ENCODE data around the gene LYRM9.
A peak's percentile ranks its signal among the peaks of the same experiment; 100 is the strongest.
"Not testable (repeated sequence)": the region's sequence is repeated elsewhere in the genome, so short reads cannot be mapped to it uniquely, and the experiment has no call there.

LYRM9 gene

GRCh38 chr17:27906226-27906580 is 13.0 kb upstream of the LYRM9 start:
- no peak for DNase-seq (ENCODE audit: low spot score)

DNA sequence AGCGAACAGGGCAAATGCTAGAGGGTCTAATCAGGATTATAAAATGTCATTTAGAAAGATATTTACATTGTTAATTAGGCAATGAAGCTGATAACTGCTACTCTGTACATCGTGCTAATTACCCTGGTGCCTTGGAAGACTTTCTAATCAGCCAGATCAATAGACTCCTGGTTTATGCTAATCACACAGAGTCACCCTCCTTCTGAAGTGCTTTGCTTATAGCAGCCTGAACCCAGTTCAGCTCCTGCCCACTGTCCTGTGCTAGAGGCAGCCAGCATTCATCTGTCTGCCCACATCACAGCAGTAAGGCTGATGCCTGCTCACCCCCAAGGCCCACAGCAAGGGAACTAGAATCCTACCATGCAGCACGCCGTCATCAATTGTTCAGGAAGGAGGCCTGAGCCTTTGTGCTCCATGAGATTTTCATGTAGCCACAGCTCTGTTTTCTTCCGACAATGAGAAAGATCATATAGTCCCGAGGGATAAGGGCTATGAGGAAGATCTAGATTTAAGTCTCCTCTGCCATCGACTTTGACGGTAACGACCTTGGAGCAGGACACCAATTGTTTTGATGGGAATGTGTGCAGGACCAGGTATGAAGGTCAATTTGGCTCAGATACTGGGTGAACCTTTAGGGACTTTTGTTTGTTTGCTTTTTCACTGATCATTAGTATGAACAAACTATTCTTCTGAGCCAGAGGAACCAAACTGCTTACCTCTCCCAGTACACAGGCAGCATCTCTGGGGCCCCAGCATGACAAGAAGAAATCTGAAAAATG is 12.5 kb upstream of the LYRM9 start:
- DNase-seq (ENCODE audit: low spot score) = no peak

DNA sequence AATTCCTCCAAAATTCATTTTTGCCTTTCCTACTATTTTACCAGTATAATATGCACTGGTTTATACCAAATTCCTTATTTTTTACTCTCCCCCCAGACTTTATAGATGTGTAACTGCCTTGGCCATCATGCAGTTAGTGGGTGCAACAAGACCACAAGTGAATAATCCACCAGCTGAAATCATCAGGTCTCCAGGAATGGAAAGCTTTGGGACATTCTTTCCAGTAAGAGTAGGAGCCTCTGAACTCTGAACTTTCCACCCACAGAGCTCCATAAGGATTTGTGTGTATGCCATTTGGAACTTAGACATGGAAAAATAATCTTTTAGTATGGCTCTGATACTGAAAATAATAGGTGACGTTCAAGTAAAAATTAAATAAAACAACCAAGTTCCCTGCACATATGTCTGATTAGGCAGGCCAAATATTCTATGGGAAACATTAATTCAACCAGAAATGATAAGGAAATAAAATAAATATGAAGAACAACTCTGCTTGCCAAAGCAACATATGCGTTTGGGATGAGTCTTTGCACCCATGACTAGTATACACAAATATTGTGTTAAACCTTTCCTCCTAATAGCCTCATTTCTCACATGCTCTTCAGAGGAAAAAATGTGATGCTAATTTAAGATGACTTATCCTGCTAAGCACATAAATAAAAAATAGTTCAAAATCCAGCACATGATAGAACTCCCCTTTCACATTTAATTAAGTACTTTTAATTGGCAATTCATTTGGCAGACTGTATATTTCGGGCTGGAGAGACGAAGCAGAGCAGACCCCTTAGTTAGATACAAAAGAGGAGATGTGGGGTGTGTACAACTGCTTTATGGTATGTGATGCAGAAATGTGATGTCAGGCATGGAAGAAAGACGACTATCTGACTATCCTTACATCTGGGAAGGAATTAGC is 11.6 kb upstream of the LYRM9 start:
- DNase-seq (ENCODE audit: low spot score) = no peak

DNA sequence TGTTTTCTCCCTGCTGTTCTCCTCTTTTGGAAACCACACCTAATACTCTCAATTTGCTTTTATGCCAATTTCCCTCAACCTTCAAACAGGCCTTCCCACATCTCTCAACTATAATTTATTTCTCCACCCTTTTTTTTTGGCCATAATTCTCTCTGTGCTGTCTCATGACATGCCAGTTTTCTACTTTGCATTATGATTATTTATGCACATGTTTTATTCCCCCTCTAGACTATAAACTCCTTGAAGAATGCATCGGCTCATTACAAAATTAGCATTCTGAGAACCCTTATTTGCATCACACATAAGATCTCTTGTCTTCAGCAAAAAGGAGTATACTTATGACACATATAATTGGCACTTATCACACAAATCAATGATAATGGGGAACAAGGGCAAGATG is 10.9 kb upstream of the LYRM9 start:
- no peak for DNase-seq (ENCODE audit: low spot score)

DNA sequence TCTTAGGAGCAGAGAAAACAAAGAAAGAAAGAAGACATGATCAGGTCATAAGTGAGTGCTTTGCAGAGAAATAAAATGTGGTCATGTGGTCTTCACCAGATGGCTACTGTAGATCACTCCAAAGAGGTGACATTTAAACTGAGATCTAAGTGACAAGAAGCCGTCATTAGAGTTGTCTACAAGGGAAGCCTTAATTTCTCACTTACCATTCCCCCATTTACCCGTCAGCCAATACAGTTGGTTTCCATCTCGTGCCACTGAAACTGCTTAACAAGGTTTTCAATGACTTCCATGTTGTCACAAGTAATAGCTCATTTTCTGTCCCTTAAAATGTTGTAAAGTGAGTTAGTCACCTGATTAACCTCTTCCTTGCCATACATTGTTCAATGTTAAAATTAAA is 6.4 kb upstream of the LYRM9 start:
- no peak for DNase-seq (ENCODE audit: low spot score)

DNA sequence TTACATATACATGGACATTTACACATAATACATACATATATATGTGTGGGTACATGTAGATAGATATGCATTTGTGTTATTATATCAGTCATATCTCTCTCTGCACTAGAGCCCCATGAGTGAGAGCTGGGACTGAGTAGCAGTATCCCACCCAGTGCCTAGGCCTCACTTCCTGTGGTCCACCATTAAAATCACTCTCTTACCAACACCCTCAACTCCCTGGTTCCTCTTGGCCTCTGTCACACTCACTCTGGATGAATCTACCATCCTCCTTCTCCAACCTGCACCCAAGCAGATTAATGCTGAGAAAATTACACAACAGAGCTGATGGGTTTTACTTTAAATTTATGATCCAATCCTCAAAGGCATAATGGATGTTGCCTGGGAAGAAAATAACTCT is 4.9 kb upstream of the LYRM9 start:
- DNase-seq (ENCODE audit: low spot score) = no peak

- no peak for DNase-seq (ENCODE audit: low spot score)
Measured at GRCh38 chr17:27896701-27897100, 3.5 kb upstream of the LYRM9 start.

DNA sequence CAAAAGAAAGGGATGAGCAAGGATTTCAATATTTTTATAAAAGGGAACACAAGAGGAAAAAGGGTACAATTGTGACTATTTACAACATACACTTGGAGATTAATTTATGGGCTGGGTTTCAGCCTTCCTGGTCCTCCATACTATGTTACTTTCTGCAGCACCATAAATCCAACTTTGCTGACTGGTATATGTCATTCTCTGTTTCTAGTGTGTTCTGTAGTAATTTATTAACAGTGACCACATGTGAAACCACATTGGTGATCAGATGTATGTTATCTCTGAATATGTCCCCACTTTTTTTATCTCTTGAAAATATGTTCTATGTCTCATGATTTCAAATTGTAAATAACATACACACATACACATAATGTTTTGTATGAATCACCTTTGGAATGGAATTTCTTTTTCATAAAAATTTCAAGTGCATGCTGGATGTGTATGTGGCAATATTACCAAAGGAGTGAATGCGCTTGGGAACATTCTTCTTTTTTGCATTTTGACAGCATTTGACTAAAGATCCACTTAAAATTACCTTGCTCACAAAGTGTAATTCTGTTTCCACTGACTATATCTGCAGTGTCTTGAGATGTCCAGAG is 2.9 kb upstream of the LYRM9 start:
- no peak for DNase-seq (ENCODE audit: low spot score)

DNA sequence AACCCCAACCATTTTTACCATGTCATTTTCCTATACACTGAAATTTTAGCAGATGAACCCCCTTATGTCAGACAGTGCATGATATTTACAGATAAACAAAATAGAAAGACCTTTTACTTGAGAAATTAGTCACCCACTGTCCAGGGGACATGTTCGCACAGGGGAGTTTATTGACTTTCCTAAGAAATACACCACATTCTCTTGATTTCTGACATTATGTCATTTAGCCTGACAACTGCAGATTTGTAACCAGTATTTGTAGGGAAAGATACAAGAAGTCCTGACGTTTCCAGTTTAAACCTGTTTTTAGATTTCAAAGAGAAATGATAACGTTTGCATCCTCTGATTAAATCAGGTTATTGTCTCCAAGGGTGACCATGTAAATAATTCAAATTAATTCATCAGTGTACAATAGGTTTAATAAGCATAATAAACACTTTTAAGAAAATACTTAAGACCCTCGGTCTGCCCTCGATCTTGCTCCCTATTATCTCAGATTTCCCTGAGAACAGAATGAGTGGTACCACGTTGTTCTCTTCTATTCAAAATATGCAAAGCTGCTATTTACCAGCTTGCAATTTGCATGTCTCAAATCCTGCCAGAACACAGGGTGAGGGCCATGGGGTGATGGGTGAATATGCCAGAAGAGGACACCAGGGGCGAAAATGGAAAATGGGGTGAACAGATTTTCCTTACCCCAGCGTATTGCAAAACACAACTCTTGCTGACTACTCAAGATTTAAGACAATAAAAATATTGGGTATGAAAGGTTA is 2.1 kb upstream of the LYRM9 start:
- DNase-seq (ENCODE audit: low spot score) = no peak

- no peak for DNase-seq (ENCODE audit: low spot score)
Measured at GRCh38 chr17:27893841-27894503, 807 bp upstream of the LYRM9 start.

DNA sequence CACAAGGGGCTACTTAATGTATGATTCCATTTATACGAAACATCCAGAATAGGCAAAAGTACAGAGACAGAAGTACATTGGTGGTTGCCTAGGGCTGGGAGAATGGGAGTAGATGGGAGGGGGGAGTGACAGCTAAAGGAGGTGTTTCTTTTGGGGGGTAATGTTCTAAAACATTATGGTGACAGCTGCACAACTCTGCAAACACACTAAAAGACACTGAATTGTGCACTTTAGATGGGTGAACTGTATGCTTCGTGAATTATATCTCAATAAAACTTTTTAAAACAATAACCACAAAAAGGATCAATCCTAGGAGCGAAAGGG is 661 bp downstream of the LYRM9 start:
- DNase-seq (ENCODE audit: low spot score) = no peak

DNA sequence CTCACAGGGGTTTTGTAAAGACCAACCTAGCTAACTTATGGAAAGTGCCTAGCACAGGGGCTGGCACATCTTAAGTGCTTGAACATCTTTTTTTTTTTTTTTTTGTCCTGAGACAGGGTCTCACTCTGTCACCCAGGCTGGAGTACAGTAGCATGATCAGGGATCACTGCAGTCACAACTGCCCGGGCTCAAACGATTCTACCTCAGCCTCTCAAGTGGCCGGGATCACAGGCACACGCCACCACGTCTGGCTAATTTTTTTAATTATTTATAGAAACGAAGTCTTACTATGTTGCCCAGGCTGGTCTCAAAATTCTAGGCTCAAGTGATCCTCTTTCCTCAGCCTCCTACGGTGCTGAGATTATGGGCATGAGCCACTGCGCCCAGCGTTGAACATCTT is 1.3 kb downstream of the LYRM9 start:
- DNase-seq (ENCODE audit: low spot score) = no peak

- DNase-seq (ENCODE audit: low spot score) = no peak
Measured at GRCh38 chr17:27889711-27890251, 3.4 kb downstream of the LYRM9 start.

- peak; percentile 78 for DNase-seq (ENCODE audit: low spot score)
Measured at GRCh38 chr17:27888945-27889344, 4.2 kb downstream of the LYRM9 start.

DNA sequence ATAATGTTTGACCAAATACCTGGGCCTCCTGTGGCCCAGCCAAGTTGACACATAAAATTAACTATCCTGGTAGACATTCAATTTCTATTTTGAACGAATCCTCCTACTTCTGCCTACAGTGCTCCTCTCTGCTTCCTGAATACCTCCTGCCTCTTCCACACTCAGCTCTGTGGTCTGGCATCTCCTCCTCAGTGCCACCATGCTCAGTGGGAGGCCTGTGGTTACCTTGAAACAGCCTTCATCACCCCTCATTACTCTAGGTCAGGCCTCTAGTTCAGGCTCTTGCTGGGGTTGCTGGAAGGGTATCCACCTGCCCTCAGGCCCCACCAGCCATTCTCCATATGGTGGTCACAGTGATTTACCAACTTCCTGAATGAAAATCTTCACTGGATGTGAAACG is 5.1 kb downstream of the LYRM9 start:
- DNase-seq (ENCODE audit: low spot score) = no peak

DNA sequence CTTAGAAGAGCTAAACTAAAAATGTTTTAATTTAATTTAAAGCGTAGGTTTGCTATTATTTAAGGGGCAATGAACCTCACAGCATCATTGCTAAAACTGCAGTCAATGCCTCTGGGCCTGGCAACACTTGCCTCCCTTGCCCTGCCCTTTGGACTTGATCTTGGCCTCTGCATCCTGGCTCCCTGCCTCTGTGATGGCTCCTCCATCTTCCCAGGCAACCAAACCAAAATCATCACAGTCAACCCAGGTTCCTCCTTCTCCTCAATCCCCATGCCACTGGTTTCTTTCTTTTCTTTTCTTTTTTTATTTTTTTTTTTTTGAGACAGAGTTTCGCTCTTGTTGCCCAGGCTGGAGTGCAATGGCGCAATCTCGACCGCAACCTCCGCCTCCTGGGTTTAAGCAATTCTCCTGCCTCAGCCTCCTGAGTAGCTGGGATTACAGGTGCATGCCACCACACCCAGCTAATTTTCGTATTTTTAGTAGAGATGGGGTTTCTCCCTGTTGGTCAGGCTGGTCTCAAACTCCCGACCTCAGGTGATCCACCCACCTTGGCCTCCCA is 6.7 kb downstream of the LYRM9 start:
- not testable (repeated sequence) for DNase-seq (ENCODE audit: low spot score)

DNA sequence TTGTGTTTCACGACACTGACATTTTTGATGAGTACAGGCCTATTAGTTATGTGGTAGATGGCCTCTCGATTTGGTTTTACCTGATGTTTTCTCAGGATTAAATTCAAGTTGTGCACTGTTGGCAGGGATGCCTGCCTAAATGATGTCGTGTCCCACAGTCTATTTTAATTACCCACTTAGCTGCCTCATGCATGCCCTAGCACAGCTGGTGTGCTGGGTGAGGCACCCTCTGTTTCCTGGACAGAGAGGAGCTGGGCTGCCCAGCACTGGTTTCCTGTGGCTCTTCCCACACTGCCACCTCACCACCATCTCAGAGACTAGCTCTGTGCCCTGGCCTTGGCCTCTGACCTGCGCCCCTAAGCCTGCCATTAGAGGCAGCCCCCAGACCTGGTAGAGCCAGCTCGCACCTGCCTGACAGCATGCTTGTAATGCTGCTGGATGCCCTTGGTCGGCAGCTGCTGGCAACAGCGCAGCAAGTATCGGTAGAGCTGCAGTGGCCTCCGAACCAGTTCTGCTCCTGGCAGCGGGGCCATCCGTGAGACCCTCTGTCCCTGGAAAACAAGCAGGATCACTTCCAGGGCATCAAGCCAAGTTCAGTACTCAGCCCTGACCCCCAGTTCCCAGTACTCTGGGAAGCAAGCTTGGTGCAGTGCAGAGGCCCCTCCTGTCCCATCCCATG is 10.9 kb downstream of the LYRM9 start:
- no peak for DNase-seq (ENCODE audit: low spot score)

DNA sequence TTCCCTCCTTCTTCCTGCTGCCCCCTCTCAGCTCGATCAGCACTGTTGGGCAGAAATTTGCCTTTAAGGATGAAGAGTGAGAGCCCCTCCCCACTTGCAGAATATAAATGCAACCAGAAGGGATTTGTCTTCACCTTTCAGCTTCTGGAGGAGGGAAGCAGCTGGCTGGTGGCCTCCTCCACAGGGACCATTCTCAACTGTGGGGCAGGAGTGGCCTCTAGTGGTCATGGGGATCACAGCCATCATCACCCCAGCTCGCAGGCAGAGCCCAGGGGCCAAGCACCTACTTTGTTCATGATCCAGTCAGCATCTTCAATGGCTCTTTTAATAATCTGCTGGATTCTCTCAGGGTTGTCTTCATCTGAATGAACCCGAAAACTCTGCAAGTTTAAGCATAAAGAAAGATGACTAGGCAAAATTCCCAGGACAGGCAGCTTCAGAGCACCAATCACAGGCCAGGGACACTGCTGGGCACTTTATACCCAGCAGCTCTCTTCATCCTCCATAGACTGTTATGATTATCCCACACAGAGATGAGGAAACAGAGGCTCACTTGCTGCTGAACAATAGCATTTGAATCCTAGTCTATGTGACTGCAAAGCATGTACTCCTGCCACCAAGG is 13.1 kb downstream of the LYRM9 start:
- DNase-seq (ENCODE audit: low spot score) = peak; percentile 90

- DNase-seq (ENCODE audit: low spot score) = no peak
Measured at GRCh38 chr17:27878776-27879562, 14.2 kb downstream of the LYRM9 start.
